HG03457 (cell line): ENCODE results near the gene PRR14L.

ENCODE experiments used
- ATAC-seq: cut with Tn5 transposase; IDR thresholded peaks from one replicate; pipeline ENCODE4 v1.9.1; 2021; ENCODE audit warnings: moderate number of reproducible peaks; ENCODE audit not compliant: unreplicated experiment

The PRR14L gene

GRCh38 chr22:31647066-31647465, 102.9 kb downstream of the PRR14L start:
- ATAC-seq: no peak

GRCh38 chr22:31646186-31647019, 103.5 kb downstream of the PRR14L start:
- peak; percentile 41 for ATAC-seq

GRCh38 chr22:31639436-31640039, 110.4 kb downstream of the PRR14L start:
- no peak for ATAC-seq

GRCh38 chr22:31637891-31638618, 111.9 kb downstream of the PRR14L start:
- no peak for ATAC-seq

- peak; percentile 38 for ATAC-seq
These were observed 112.5 kb downstream of the PRR14L start for GRCh38 chr22:31637447-31637890.

- ATAC-seq: no peak
These were observed 114.2 kb downstream of the PRR14L start for GRCh38 chr22:31635638-31636306.

- ATAC-seq: no peak
These were observed 118.5 kb downstream of the PRR14L start for GRCh38 chr22:31631436-31631835.
